Measurements from ENCODE around the gene MYL5.
"Not testable (repeated sequence)": the region's sequence is repeated elsewhere in the genome, so short reads cannot be mapped to it uniquely, and the experiment has no call there.

Gene MYL5

GRCh38 chr4:657834-658667 lies 16.3 kb upstream of the MYL5 start:
- DNase-seq = no peak

DNA sequence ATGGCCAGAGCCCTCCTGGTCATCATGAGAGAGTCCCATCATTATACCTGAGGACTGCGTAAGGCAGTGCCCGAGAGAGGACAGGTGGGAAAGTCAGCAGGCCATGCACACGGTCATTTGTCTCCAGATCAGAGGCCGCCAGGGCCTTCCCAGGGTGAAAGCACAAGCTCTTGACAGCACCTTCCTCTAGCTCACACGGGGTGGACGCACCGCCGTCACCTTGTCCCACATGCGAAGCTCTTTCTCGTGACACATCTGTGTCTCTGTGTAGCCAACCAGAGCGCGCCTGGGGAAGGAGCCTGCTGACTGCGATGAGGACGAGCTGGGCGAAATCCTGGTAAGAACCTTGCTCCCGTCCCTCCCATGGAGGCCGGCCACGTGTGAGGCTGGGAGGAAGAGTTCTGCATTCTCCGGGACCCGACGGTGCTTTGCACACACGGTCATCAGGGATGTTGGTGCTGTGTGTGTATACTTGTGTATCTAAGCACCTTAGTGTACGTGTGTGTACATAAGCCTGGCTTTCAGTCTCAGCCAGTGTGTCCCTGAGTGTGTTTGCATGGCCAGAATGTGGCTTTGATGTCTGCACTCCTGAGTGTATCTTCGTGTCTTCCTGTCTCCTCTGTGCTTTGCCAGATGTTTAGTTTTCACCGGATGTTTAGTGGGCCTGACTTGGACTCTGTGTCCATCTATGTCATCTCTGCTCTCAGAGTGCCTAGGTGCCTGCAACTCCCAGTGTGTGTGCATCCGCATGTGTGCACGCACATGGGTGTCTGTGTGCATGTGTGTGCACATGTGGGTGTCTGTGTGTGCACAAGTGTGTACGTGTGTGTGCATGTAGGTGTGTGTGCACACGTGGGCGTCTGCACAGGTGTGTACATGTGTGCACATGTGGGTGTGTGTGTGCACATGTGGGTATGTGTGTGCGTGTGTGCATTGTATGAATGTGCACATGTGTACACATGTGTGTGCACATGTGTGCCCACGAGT lies 15.4 kb upstream of the MYL5 start:
- DNase-seq = no peak

DNA sequence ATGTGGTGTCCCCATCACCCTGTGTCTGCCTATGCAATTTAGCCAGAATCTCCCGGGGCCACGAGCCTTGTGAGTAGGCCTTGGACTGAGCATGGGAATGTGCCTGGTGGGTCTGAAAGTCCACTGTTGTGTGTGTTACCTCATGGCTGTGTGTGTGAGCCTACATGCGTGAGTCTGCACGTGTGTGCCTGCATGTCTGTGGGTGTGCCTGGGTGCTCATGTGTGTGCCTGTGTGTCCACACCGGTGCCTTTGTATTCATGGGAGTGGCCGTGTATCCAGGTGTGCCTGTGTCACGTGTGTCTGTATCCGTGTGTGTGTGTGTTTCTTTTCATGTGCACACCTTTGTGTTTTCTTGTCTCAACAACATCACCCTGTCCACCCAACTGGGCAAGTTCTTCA lies 14.5 kb upstream of the MYL5 start:
- no peak for DNase-seq

DNA sequence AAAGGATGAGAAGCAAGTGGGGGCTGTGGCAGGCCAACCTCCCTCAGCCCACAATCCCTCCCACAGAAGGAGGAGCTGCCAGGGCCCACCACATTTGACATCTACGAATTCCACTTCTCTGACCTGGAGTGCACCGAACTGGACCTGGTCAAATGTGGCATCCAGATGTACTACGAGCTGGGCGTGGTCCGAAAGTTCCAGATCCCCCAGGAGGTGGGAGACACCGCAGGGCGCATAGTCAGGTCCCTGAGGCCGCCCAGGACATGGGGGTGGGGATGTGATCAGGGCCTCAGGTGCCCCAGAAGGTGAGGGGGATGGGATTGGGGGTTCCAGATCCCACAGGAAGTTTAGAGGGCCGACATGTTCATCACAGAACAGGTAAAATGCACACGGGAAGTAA lies 13.9 kb upstream of the MYL5 start:
- DNase-seq = no peak

- DNase-seq = no peak
Observed at GRCh38 chr4:661231-661630, 13.1 kb upstream of the MYL5 start.

DNA sequence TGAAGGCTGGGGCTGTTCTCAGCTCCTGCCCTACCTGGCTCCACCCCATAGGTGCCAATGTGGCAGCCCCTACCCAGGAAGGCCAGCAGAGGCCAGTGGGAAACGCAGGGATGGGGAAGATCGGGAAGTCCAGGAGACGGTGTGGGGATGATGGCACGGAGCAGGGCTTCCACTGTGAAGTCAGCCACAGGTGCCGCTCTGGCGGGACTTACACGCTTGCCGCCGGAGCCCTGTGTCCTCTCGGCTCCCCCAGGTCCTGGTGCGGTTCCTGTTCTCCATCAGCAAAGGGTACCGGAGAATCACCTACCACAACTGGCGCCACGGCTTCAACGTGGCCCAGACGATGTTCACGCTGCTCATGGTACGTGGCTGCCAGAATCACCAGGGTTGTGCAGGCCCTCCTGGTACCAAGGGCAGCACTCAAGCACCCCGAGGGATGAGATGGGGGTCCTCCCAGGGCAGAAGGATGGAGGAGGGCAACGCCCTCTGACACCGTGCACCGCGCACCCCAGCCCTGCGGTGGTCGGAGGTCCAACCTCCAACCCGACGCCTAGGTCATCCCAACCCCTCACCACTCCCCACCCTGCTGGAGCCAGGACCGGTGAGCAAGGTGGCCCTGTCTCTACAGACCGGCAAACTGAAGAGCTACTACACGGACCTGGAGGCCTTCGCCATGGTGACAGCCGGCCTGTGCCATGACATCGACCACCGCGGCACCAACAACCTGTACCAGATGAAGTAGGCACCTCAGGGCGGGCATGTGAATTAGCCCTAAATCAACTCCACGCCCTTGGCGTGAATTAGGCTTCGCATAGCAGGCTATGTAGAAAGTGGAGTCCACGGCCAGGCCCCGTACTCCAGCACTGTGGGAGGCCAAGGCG lies 12.2 kb upstream of the MYL5 start:
- DNase-seq = no peak

- no peak for DNase-seq
Observed at GRCh38 chr4:663046-663437, 11.3 kb upstream of the MYL5 start.

- peak; percentile 79 to 84 for DNase-seq
Observed at GRCh38 chr4:663438-664428, 10.6 kb upstream of the MYL5 start.

- DNase-seq = no peak
Observed at GRCh38 chr4:664713-665231, 9.6 kb upstream of the MYL5 start.

GRCh38 chr4:665381-665750 lies 9.0 kb upstream of the MYL5 start:
- DNase-seq = no peak

GRCh38 chr4:665751-666435 lies 8.4 kb upstream of the MYL5 start:
- no peak for DNase-seq

DNA sequence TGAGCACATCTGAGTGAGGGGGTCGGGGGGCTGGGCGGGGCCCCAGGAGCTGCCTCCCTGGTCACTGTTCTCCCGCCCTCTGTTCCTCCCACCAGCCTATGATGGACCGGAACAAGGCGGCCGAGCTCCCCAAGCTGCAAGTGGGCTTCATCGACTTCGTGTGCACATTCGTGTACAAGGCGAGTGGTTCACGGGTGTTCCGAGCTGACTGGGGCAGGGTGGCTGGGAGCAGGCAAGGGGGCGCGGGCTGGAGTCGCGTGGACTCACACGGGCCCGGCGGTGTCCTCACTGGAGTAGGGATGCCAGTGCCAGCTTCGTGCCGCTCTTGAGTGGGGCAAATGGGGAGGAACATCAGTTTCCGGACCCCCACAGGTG lies 7.9 kb upstream of the MYL5 start:
- no peak for DNase-seq

DNA sequence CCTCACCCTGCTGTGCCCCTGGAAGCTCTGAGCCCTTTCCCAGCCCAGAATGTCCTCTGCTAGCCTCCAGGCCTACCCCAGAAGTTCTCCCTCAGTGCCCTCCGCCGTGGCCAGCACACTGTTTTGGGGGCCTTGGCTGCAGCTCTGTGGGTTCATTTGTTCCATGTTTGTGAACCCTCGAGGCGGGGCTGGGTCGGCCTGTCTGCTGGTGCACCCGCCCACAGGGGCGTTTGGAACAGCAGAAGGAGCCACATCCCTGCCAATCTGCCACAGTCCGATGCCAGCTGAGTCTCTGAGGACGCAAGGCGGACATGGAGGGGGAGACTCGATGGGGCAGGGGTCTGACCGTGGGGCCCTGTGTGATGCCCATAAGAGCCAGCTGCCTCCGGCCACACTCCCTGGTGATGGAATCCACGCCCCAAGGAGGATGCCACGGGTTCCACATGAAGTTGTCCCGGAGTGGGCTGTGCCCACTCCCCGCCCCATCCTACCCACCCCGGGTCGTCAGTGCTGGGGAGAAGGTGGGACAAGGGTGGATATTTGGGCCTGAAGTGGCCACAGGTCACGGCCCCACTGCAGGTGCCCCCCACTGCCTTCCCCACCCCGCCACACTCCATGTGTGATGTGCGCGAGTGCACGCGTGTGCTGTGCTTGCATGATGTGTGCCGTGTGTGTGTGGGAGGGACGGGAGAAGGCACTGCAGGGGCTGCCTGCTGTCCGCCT lies 7.4 kb upstream of the MYL5 start:
- DNase-seq = no peak

DNA sequence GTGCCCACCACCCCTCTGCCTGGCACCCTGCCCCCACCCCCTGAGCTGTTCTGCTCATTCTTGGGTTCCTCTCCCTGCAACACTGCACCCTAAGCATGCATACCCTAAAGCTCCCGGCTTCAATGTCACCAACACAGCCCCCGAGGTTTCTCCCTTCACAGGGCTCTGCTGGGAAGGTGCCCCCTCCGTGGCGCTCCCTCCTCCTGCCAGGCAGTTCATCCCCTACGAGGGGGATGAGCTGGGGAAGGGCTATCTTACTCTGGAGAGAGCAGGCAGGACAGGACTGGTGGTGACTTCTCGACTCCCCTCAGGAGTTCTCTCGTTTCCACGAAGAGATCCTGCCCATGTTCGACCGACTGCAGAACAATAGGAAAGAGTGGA lies 6.8 kb upstream of the MYL5 start:
- DNase-seq = no peak

DNA sequence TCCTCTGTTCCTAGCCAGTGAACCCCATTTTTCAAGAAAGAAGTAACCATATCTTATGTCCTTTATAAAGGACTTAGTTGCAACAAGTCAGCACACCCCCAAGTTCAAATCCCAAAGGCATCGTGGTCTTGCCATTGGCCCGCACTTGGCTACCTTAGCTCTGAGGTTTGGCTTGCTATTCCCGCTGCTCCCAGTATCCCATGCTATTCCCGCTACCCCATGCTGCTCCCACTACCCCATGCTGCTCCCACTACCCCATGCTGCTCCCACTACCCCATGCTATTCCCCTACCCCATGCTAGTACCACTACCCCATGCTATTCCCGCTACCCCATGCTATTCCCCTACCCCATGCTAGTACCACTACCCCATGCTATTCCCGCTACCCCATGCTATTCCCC lies 6.1 kb upstream of the MYL5 start:
- DNase-seq = not testable (repeated sequence)

GRCh38 chr4:669806-670559 lies 4.4 kb upstream of the MYL5 start:
- not testable (repeated sequence) for DNase-seq

DNA sequence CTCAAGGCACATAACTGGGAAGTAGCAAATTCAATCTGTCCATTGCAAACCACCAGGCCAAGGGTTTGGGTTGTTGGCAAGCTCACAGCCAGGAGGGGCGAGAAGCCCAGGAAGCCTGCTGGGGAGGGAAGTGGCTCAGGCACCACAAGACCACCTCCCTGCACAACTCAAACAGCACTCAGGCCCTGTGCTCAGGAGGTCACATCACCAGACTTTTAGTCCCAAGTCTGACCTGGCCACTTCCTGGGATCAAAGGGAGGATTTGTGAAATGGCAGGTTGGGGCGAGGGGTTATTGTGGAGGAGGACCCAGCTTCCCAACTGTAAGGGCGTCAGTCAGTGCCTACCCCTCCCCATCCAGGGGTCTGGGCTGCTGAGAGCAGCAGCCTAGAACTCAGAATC lies 2.6 kb upstream of the MYL5 start:
- DNase-seq = no peak

GRCh38 chr4:673349-674091 lies 822 bp upstream of the MYL5 start:
- DNase-seq = peak in 1 of 2 experiments; percentile 33

All from activated T-cell treated with anti-CD3 and anti-CD28 coated beads, Interleukin-2, amount 50 U/mL, for 48 hours (primary cell).